AG04449 (cell line): ENCODE results near the gene NDUFA9.
A peak's percentile ranks its signal among the peaks of the same experiment; 100 is the strongest.

Experiments
- CTCF ChIA-PET: fragments of 350-600 bp; formaldehyde crosslinking; extraction: SDS; loops from one replicate; lab custom pipeline; 2021; ENCODE audit warnings: antibody characterized with exemption; lab: Yijun Ruan, JAX
- POLR2A ChIA-PET: fragments of 400-600, 350-600 bp; formaldehyde crosslinking; extraction: SDS; loops from one replicate; lab custom pipeline; 2020; ENCODE audit warnings: antibody characterized with exemption, inconsistent platforms; lab: Yijun Ruan, JAX
- DNase-seq: peaks from one replicate; pipeline ENCODE4 v3.0.0-alpha.2; 2010; ENCODE audit warnings: low read depth, low spot score
- H3K4me3 ChIP-seq: 2 replicates; pipeline ENCODE4 v1.5.1; 2011; ENCODE audit warnings: low read depth, mild to moderate bottlenecking, control low read depth, low read length
- CTCF ChIP-seq: IDR thresholded peaks from one replicate; pipeline ENCODE4 v1.5.1; 2011; ENCODE audit warnings: mild to moderate bottlenecking, moderate library complexity, low read length, control low read depth, inconsistent platforms; ENCODE audit not compliant: insufficient read depth; ENCODE audit errors: missing control alignments

The NDUFA9 gene

GRCh38 chr12:4630262-4630661 is 18.7 kb upstream of the NDUFA9 start:
- POLR2A ChIA-PET, result no interaction called here
- TF ChIP-seq CTCF, result no peak
- CTCF ChIA-PET, result no interaction called here
- no peak for DNase-seq
- no peak overlapping the region for H3K4me3 ChIP-seq

GRCh38 chr12:4643747-4644146 is 5.2 kb upstream of the NDUFA9 start:
- TF ChIP-seq CTCF, result no peak
- DNase-seq, result no peak
- ChIA-PET CTCF (no interaction called here), POLR2A (no interaction called here)
- H3K4me3 ChIP-seq, result no peak overlapping the region

- CTCF ChIA-PET, result no interaction called here
- no peak overlapping the region for H3K4me3 ChIP-seq
- POLR2A ChIA-PET, result no interaction called here
- TF ChIP-seq CTCF, result no peak
- no peak for DNase-seq
These were observed 3.9 kb upstream of the NDUFA9 start for GRCh38 chr12:4645023-4645422.

GRCh38 chr12:4648104-4648500 is 812 bp upstream of the NDUFA9 start:
- DNase-seq, result no peak
- peak overlapping the region; percentile 85 for H3K4me3 ChIP-seq
- CTCF ChIA-PET, result interaction anchor here (1.1 kb wide), 1 partner anchor 9 kb away, joined by 3 read pairs; no protein-coding TSS in a partner anchor
- POLR2A ChIA-PET, result interaction anchor here (1.4 to 1.6 kb wide), 2 partner anchors 16 to 44 kb away, joined by 6 to 7 read pairs; no protein-coding TSS in a partner anchor
- no peak for TF ChIP-seq CTCF

GRCh38 chr12:4649358-4649661 is 396 bp downstream of the NDUFA9 start:
- H3K4me3 ChIP-seq, result peak overlapping the region; percentile 85
- no peak for DNase-seq
- no peak for TF ChIP-seq CTCF
- ChIA-PET POLR2A (interaction anchor here (0.6 to 1.6 kb wide), 3 partner anchors 15 to 149 kb away, joined by 3 to 7 read pairs (median 6); no protein-coding TSS in a partner anchor), CTCF (interaction anchor here (1.1 to 1.2 kb wide), 3 partner anchors 11 to 15 kb away, joined by 3 read pairs; no protein-coding TSS in a partner anchor)

- ChIA-PET POLR2A (no interaction called here), CTCF (no interaction called here)
- no peak for DNase-seq
- no peak overlapping the region for H3K4me3 ChIP-seq
- no peak for TF ChIP-seq CTCF
These were observed 4.3 kb downstream of the NDUFA9 start for GRCh38 chr12:4653257-4653656.
